DOHH2 (cell line): Measurements from ENCODE around the gene ZNF541.

Experiments
- H3F3A ChIP-seq: fragments of 200-600 bp; sonication (generic), shearing (Covaris generic); 2 replicates; pipeline ENCODE4 v1.6.0; 2016; ENCODE audit warnings: antibody characterized with exemption, mild to moderate bottlenecking; ENCODE audit not compliant: control insufficient read depth, insufficient read depth
- H3K27ac ChIP-seq: fragments of 200-600 bp; sonication (generic); 2 replicates; pipeline ENCODE4 v1.5.1; 2014; ENCODE audit warnings: low read depth, mild to moderate bottlenecking, low read length, moderate library complexity
- H3K27me3 ChIP-seq: fragments of 200-600 bp; sonication (generic); 2 replicates; pipeline ENCODE4 v1.6.1; 2014; ENCODE audit warnings: mild to moderate bottlenecking, low read length, mixed read lengths; ENCODE audit not compliant: control insufficient read depth
- H3K36me3 ChIP-seq: fragments of 200-600 bp; sonication (generic); 2 replicates; pipeline ENCODE4 v1.6.1; 2014; ENCODE audit warnings: mild to moderate bottlenecking, low read length, moderate library complexity, mixed read lengths; ENCODE audit not compliant: control insufficient read depth
- H3K4me1 ChIP-seq: fragments of 200-600 bp; sonication (generic); 2 replicates; pipeline ENCODE4 v1.6.1; 2014; ENCODE audit warnings: mild to moderate bottlenecking, low read length, mixed read lengths; ENCODE audit not compliant: control insufficient read depth
- H3K4me2 ChIP-seq: fragments of 200-600 bp; sonication (generic); 2 replicates; pipeline ENCODE4 v1.6.0; 2014; ENCODE audit warnings: mild to moderate bottlenecking, low read length, moderate library complexity
- H3K4me3 ChIP-seq: fragments of 200-600 bp; sonication (generic); 2 replicates; pipeline ENCODE4 v1.5.1; 2014; ENCODE audit warnings: mild to moderate bottlenecking, low read length, mixed read lengths
- H3K79me2 ChIP-seq: fragments of 200-600 bp; sonication (generic); 2 replicates; pipeline ENCODE4 v1.6.1; 2014; ENCODE audit warnings: mild to moderate bottlenecking, low read length, mixed read lengths; ENCODE audit not compliant: control insufficient read depth
- H3K9me2 ChIP-seq: fragments of 200-600 bp; sonication (generic); replicated peaks from 2 replicates; pipeline ENCODE4 v1.6.1; 2014; ENCODE audit warnings: mild to moderate bottlenecking, low read length, mixed read lengths; ENCODE audit not compliant: control insufficient read depth
- H3K9me3 ChIP-seq: fragments of 200-600 bp; sonication (generic); 2 replicates; pipeline ENCODE4 v1.6.1; 2014; ENCODE audit warnings: antibody characterized with exemption, low read length, mixed read lengths; ENCODE audit not compliant: control insufficient read depth, insufficient read depth
- H4K20me1 ChIP-seq: fragments of 200-600 bp; sonication (generic); 2 replicates; pipeline ENCODE4 v1.6.0; 2014; ENCODE audit warnings: low read depth, mild to moderate bottlenecking, antibody characterized with exemption, low read length, moderate library complexity; ENCODE audit not compliant: control insufficient read depth, insufficient read depth
- CTCF ChIP-seq: fragments of 200-600 bp; sonication (generic); IDR thresholded peaks from one replicate; pipeline ENCODE4 v1.5.1; 2014; ENCODE audit warnings: antibody characterized with exemption, mild to moderate bottlenecking, low read depth, low read length; ENCODE audit not compliant: poor library complexity, severe bottlenecking
- EZH2phosphoT487 ChIP-seq: fragments of 200-600 bp; sonication (generic); IDR thresholded peaks from 2 replicates; pipeline ENCODE4 v1.6.1; 2017; ENCODE audit warnings: borderline replicate concordance, mild to moderate bottlenecking, antibody characterized with exemption, low read length, moderate library complexity, mixed read lengths

Gene ZNF541

GRCh38 chr19:47580397-47580796 is 7.4 kb upstream of the ZNF541 start:
- Histone ChIP-seq H3K27me3 (no peaks in the 10 kb centered on the region), H3K4me3 (peak overlapping the region; percentile 55), H3F3A (peaks cover 46% of the 10 kb centered on the region), H3K36me3 (0 out of 2 replicates have a peak, but pooled peaks cover 3% of the 10 kb centered on the region), H3K4me2 (peak overlapping the region; percentile 69), H3K9me3 (peaks cover 5% of the 10 kb centered on the region; the same call in 1 of the 2 replicates), H3K9me2 (no peaks in the 10 kb centered on the region), H3K79me2 (peaks cover 5% of the 10 kb centered on the region), H3K27ac (peak overlapping the region; percentile 73), H4K20me1 (no peaks in the 10 kb centered on the region), H3K4me1 (peaks cover 72% of the 10 kb centered on the region)
- no peak for TF ChIP-seq CTCF
- TF ChIP-seq EZH2phosphoT487 = no peak

- Histone ChIP-seq H3K27ac (no peak overlapping the region), H3K9me2 (no peaks in the 10 kb centered on the region), H4K20me1 (no peaks in the 10 kb centered on the region), H3K4me1 (peaks cover 41% of the 10 kb centered on the region), H3K79me2 (no peaks in the 10 kb centered on the region), H3K4me2 (no peak overlapping the region), H3F3A (peaks cover 26% of the 10 kb centered on the region), H3K4me3 (no peak overlapping the region), H3K36me3 (no peaks in the 10 kb centered on the region), H3K27me3 (no peaks in the 10 kb centered on the region), H3K9me3 (no peaks in the 10 kb centered on the region)
- TF ChIP-seq EZH2phosphoT487 = no peak
- TF ChIP-seq CTCF = no peak
Measured at GRCh38 chr19:47572635-47573034, 313 bp downstream of the ZNF541 start.

- H3K4me3 ChIP-seq = no peak overlapping the region
- H3K36me3 ChIP-seq = no peaks in the 10 kb centered on the region
- H3K9me2 ChIP-seq = no peaks in the 10 kb centered on the region
- H3K4me1 ChIP-seq = peaks cover 15% of the 10 kb centered on the region
- no peaks in the 10 kb centered on the region for H3K79me2 ChIP-seq
- H3K9me3 ChIP-seq = no peaks in the 10 kb centered on the region
- peaks cover 12% of the 10 kb centered on the region; the same call in 1 of the 2 replicates for H3F3A ChIP-seq
- no peak overlapping the region for H3K4me2 ChIP-seq
- no peaks in the 10 kb centered on the region for H4K20me1 ChIP-seq
- TF ChIP-seq CTCF (no peak), EZH2phosphoT487 (no peak)
- no peak overlapping the region for H3K27ac ChIP-seq
- no peaks in the 10 kb centered on the region for H3K27me3 ChIP-seq
Measured at GRCh38 chr19:47569331-47569730, 3.6 kb downstream of the ZNF541 start.
